Suprapubic skin (tissue), 4 donors: ENCODE measurements around the gene CCDC196.

Source experiments
- EP300 ChIP-seq: sonication (generic); formaldehyde crosslinking; IDR thresholded peaks from one replicate; pipeline ENCODE4 v1.6.1; 2017; ENCODE audit warnings: antibody characterized with exemption
- POLR2AphosphoS5 ChIP-seq, 3 donors: sonication (generic); formaldehyde crosslinking; IDR thresholded peaks; one replicate each; pipeline ENCODE4 v1.6.1; 2017; ENCODE audit warnings: antibody characterized with exemption in 3 of 3
- TF ChIP-seq, protein P1 (sequence below), 2 donors: fragments of 200-600 bp in 1 of 2; fragments of 450-650 bp in 1 of 2; sonication (generic) in 1 of 2; IDR thresholded peaks; one replicate each; pipeline ENCODE4 v1.5.1; 2016 to 2019; ENCODE audit warnings: antibody characterized with exemption in 2 of 2, mild to moderate bottlenecking in 1 of 2, moderate library complexity in 1 of 2

DNA sequence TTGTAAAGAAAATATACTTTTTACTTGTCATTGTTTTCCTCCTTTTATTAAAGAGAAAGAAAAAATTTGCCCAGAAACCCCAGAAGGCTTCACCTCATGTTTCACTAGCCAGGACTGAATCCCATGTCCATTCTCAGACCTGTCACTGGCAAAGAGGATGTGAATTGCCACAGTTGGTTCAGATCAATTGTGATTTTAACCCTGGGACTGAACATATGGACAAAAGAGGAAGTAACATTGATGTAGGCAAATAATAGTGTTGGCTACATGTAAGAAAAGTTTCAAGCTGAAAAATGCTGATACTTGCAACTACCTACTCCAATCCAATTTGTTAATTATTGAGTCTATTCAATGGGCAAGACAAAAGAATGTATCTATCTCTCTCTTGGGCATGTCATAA, 8.6 kb upstream of the CCDC196 start:
- TF ChIP-seq, protein P1, sequence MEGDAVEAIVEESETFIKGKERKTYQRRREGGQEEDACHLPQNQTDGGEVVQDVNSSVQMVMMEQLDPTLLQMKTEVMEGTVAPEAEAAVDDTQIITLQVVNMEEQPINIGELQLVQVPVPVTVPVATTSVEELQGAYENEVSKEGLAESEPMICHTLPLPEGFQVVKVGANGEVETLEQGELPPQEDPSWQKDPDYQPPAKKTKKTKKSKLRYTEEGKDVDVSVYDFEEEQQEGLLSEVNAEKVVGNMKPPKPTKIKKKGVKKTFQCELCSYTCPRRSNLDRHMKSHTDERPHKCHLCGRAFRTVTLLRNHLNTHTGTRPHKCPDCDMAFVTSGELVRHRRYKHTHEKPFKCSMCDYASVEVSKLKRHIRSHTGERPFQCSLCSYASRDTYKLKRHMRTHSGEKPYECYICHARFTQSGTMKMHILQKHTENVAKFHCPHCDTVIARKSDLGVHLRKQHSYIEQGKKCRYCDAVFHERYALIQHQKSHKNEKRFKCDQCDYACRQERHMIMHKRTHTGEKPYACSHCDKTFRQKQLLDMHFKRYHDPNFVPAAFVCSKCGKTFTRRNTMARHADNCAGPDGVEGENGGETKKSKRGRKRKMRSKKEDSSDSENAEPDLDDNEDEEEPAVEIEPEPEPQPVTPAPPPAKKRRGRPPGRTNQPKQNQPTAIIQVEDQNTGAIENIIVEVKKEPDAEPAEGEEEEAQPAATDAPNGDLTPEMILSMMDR (IDR thresholded peaks at IDR 0.05), result no peak
- TF ChIP-seq EP300, result no peak
- TF ChIP-seq POLR2AphosphoS5 (IDR thresholded peaks at IDR 0.05), result no peak
